Spinal cord (tissue), 10 donors: ENCODE results near the gene ATP9A. TPM values are rescaled to one million over a fixed set of nuclear protein-coding genes. Genes with fewer than 3 reads are reported as not detected.
A peak's percentile ranks its signal among the peaks of the same experiment; 100 is the strongest.

Experiments used
- DNase-seq, 6 donors: peaks; one replicate each; pipeline versions ENCODE4 v3.0.0 to v3.0.0-alpha.2; 2013 to 2015; ENCODE audit warnings: low spot score in 6 of 6, low read depth in 4 of 6
- H3K27ac ChIP-seq: one replicate; pipeline ENCODE4 v1.5.1; 2013; ENCODE audit warnings: low read depth, low read length, control low read depth
- H3K27me3 ChIP-seq: one replicate; pipeline ENCODE4 v1.6.1; 2013; ENCODE audit warnings: low read length; ENCODE audit not compliant: control insufficient read depth, insufficient read depth
- H3K36me3 ChIP-seq: one replicate; pipeline ENCODE4 v1.6.1; 2013; ENCODE audit warnings: low read length; ENCODE audit not compliant: control insufficient read depth, insufficient read depth
- H3K4me1 ChIP-seq: one replicate; pipeline ENCODE4 v1.6.1; 2013; ENCODE audit warnings: low read length; ENCODE audit not compliant: control insufficient read depth, insufficient read depth
- H3K4me3 ChIP-seq: one replicate; pipeline ENCODE4 v1.5.1; 2013; ENCODE audit warnings: low read depth, low read length, control low read depth
- H3K9me3 ChIP-seq: one replicate; pipeline ENCODE4 v1.6.1; 2013; ENCODE audit warnings: low read length; ENCODE audit not compliant: control insufficient read depth, insufficient read depth
- WGBS: methylation state at CpG from one replicate; pipeline ENCODE4 v1.1.5; 2013; ENCODE audit warnings: missing lambda C conversion rate; ENCODE audit not compliant: insufficient coverage; 5-methylcytosine and 5-hydroxymethylcytosine counted together
- polyA plus RNA-seq, 2 donors: library from polyadenylated mRNA; unstranded; fragments of 120-200 nt; gene quantifications; one replicate each; pipeline ENCODE4 v1.2.1, GENCODE V29; 2013; ENCODE audit not compliant: insufficient read length in 2 of 2
- total RNA-seq, 2 donors: library from RNA; depleted of rRNA in 1 of 2; stranded (reverse); fragments of 120-200 nt in 1 of 2; fragments of >200 nt in 1 of 2; gene quantifications; one replicate each; pipeline versions ENCODE4 v1.2.3 to v1.2.4, GENCODE V29; 2013 to 2014
- donor health status: healthy.

ATP9A gene
- total and polyA plus RNA-seq, 4 donors = 77.3 to 187 (median 169) TPM

DNA sequence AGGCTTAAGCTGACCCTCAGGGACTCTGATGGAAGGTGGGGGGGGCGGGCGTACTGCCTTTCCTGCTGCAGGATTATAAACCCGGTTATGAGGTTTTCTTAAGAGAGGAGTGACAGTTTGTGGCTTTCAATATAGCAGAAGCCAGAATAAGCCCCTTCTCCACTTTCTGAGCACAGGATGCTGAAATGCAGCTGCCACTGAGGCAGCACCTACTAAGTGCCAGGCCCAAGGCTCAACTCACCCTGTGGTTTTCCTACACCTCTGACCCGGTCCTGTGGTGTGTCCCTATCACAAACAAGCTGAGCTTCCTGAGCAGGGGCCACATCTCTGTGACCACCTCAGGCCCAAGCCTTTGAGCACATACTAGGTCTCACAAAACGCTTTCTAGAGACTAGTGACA lies 166.1 kb downstream of the ATP9A start:
- Histone ChIP-seq H3K36me3 (peaks cover 55% of the 10 kb centered on the region), H3K4me1 (no peaks in the 10 kb centered on the region), H3K27ac (no peak overlapping the region), H3K27me3 (no peaks in the 10 kb centered on the region), H3K9me3 (no peaks in the 10 kb centered on the region), H3K4me3 (no peak overlapping the region)
- no peak for DNase-seq
- 81% methylated on average over 3 of the region's 5 CpGs for WGBS

DNA sequence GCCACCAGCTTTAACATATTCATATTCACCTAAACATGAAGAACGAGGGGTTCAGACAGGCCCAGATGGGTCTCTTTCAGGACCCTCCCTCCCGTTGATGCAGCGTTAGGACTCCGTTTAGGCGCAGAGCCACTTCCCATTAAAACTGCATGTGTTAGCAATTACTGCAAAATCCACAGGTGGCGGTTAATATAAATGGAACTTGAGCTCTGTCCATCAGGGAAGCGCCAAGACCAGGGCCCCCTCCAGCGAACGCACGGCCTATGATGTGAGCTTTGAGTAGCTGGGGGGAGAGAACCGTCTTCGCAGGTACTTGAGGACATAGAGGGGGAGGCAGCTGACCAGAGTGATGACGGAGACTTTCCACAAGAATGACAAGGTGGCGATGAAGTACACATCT lies 167.2 kb downstream of the ATP9A start:
- H3K4me1 ChIP-seq = no peaks in the 10 kb centered on the region
- no peak for DNase-seq
- peak overlapping the region; percentile 12 for H3K27ac ChIP-seq
- no peak overlapping the region for H3K4me3 ChIP-seq
- no peaks in the 10 kb centered on the region for H3K9me3 ChIP-seq
- H3K36me3 ChIP-seq = peaks cover 53% of the 10 kb centered on the region
- 70% methylated on average over 14 of the region's 14 CpGs for WGBS
- H3K27me3 ChIP-seq = no peaks in the 10 kb centered on the region

DNA sequence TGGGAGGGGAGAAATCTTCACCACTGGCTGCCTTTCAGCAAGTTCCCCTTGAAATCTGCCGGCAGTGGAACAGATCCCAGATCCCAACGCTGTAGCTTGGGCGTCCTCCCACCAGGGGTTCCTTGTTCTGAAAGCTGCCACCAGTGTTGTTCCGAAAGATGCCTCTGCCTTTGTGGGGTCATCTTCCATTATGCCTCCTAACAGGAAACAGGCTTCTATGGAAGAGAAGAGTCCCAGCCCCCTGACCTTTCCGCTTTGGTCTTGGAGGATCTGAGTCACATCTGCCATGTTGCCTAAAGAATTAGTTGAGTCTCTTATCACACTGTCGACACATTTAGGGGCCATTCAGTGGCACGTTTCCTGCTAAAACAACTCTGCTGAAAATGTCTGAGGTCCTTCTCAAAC lies 168.2 kb downstream of the ATP9A start:
- Histone ChIP-seq H3K4me1 (no peaks in the 10 kb centered on the region), H3K9me3 (no peaks in the 10 kb centered on the region), H3K27me3 (no peaks in the 10 kb centered on the region), H3K4me3 (no peak overlapping the region), H3K36me3 (peaks cover 46% of the 10 kb centered on the region), H3K27ac (peak overlapping the region; percentile 12)
- no peak for DNase-seq
- WGBS = 57% methylated on average over 7 of the region's 7 CpGs

DNA sequence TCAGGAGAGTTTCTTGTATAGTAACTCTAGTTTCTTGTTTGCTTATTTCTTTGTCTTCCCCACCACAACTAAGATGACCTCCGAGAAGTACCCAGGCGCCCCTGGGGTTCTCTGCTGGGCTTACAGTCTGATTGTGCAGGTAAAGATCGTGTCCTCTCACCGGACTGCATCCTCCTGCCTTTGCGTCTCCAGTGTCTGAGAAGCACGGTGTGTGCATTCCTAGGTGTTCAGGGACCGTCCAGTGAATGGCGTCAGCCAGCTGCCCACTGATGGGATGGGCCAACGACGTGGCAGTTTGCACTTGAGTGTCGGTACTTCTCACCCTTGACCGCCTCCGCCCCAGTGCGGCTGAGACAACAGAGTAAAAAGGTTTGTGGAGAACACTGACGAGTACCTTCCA lies 169.6 kb downstream of the ATP9A start:
- Histone ChIP-seq H3K27ac (no peak overlapping the region), H3K36me3 (peaks cover 32% of the 10 kb centered on the region), H3K27me3 (no peaks in the 10 kb centered on the region), H3K4me1 (no peaks in the 10 kb centered on the region), H3K4me3 (no peak overlapping the region), H3K9me3 (no peaks in the 10 kb centered on the region)
- WGBS = 87% methylated on average over 15 of the region's 15 CpGs
- DNase-seq = no peak

DNA sequence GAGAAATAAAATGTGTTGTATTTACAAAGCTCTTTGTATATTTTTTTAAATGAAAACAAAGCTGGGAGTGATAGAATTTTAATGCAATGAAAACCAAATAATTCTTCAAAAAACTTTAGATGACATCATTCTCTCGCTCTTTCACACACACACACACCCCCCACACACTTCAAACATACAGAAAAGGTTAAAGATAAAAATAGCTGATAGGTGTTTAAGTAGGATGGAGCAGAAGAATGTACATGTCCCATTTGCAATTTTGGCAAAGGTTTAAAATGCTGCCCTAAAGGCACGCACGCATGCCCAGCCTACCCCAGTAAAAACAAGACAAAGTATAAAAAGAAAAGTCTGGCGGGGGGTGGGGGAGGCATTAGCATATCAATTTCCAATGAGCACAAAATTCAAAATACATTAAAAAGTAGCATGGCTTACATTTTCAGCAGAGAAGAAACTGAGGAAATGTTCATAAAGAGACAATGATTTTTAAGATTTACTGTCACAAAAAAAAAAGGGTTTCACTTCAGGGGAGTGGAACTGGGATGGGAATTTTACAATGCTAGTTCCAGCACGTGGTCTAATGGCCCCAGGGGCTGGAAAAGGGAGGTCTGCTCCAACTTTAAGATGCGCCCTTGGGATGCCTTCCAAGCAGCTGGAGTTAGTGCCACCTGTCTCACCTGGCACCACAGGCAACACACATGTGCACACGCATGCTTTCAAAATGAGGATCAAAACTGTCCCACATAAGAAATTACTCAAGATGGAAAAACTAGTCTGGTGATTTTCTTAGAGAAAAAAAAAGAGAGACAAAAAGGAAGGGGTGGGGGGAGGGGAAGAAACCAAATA lies 170.6 kb downstream of the ATP9A start:
- DNase-seq = no peak
- no peaks in the 10 kb centered on the region for H3K4me1 ChIP-seq
- H3K27me3 ChIP-seq = no peaks in the 10 kb centered on the region
- no peak overlapping the region for H3K4me3 ChIP-seq
- H3K27ac ChIP-seq = no peak overlapping the region
- whole genome bisulfite sequencing = 0% methylated on average over 1 of the region's 7 CpGs
- H3K36me3 ChIP-seq = peaks cover 24% of the 10 kb centered on the region
- H3K9me3 ChIP-seq = no peaks in the 10 kb centered on the region

DNA sequence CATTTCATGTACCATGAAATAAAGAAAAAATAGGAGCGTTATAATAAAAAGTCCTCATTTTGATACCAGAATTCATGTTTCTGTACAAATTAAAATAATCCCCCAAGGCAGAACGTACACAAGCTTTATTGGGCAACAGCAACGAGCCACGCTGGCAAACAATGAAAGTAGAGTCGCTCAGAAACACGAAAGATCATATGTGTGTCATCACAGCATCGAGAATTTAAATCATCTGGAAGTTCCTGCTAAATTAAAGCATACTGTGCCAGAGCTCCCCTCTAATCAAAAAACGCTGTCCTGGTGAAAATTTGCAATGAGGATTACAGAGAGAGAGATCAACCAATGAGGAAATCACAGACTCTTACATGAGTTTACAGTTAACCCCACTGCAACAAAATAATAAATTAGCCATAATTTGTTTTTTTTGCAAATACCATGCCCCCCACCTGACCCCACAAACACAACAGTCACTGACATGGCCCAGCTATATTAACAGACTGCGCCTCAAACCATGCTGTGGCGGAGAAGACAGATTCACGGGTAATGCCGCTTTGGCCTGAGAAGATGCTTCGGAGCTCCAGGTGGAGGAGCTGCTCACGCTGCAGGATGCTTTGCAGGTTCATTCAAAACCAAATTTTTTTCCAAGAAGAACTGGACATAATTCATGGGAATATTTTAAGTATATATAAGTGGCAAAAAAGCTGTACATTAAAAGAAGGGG lies 171.4 kb downstream of the ATP9A start:
- no peak for DNase-seq
- WGBS = 78% methylated on average over 9 of the region's 14 CpGs
- peaks cover 23% of the 10 kb centered on the region for H3K36me3 ChIP-seq
- H3K4me1 ChIP-seq = no peaks in the 10 kb centered on the region
- H3K4me3 ChIP-seq = no peak overlapping the region
- no peaks in the 10 kb centered on the region for H3K9me3 ChIP-seq
- H3K27me3 ChIP-seq = no peaks in the 10 kb centered on the region
- H3K27ac ChIP-seq = no peak overlapping the region

DNA sequence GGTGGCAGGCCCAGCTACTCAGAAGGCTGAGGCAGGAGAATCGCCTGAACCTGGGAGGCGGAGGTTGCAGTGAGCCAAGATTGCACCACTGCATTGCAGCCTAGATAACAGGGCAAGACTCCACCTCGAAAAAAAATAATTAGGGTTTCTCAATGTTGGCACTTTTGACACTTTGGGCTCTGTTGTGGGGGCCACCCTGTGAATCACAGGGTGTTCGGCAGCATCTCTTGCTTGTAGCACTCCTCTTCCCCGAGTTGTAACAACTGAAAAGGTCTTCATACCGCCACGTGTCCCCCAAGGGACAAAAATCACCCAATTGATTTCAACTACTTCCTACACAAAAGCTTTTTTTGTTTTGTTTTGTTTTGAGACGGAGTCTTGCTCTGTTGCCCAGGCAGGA lies 172.4 kb downstream of the ATP9A start:
- no peak overlapping the region for H3K27ac ChIP-seq
- no peak for DNase-seq
- WGBS = 98% methylated on average over 5 of the region's 8 CpGs
- H3K36me3 ChIP-seq = peaks cover 12% of the 10 kb centered on the region
- H3K4me1 ChIP-seq = no peaks in the 10 kb centered on the region
- no peaks in the 10 kb centered on the region for H3K27me3 ChIP-seq
- no peak overlapping the region for H3K4me3 ChIP-seq
- no peaks in the 10 kb centered on the region for H3K9me3 ChIP-seq

DNA sequence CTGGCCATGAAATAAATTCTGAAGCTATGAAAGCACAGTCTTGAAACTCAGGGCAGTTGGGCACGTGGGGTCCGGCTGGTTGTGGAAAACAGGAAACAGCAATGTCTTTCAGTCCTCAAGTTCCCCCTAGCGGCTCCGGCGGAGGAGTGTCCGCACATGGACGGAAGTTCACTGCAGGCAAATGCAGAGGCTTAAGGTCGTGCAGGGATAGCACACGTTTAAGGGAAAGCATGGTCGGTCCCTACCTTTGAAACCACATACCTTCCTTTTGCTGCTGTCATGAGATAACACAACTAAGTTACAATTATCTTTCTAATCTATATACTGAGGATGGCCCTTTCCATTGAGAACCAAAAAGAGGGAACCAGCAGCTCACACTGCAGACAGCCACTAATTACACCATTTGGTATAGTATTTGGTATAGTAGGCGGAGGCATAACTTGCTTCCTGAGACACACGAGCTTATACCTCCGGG lies 173.1 kb downstream of the ATP9A start:
- Histone ChIP-seq H3K4me3 (no peak overlapping the region), H3K27me3 (no peaks in the 10 kb centered on the region), H3K36me3 (peaks cover 10% of the 10 kb centered on the region), H3K9me3 (no peaks in the 10 kb centered on the region), H3K4me1 (no peaks in the 10 kb centered on the region), H3K27ac (peak overlapping the region; percentile 27)
- DNase-seq = peak; percentile 51 to 91 (median 66)
- WGBS = 14% methylated on average over 9 of the region's 13 CpGs

DNA sequence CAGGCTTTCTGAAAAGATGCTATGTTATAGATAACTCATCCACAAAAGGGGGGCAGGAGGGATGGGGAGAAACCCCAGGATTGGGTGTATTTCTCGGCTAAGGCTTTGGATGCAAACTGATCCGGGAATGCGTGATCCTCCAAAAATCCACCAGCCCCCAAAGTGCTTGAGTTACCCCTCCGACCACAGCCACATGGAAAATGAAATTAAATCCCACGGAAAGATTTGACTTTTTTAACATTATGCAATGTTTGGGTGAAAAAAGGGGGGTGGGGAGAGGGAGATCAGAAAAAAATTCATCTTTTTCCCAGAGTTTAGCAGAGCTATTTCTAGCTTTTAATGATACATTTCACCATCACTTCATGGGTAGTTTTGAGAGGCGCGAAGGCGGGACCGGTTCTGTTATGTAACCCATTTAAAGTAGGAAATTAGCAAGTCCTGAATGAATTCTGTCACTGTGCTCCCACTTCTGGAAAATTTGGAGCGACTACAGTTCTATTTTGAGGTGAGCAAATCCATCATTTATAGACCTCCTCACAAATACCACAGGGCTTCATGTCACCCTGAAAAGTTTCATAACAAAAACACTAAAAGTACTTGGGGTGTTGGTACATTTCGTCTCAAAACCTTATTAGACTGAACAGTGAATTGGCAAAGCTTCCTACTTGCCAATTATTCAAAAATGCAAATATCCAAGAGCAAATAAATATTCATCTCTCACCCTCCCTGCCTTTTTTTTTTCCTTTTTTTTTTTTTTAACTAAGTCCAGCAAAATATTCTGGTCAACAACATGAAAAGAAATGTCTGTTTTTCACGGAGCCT lies 173.7 kb downstream of the ATP9A start:
- Histone ChIP-seq H3K4me1 (no peaks in the 10 kb centered on the region), H3K4me3 (no peak overlapping the region), H3K27ac (peak overlapping the region; percentile 27), H3K36me3 (peaks cover 10% of the 10 kb centered on the region), H3K9me3 (no peaks in the 10 kb centered on the region), H3K27me3 (no peaks in the 10 kb centered on the region)
- DNase-seq = no peak
- 0% methylated on average over 1 of the region's 12 CpGs for WGBS
